ENCODE results near the gene NFE2L3.

NFE2L3 gene

DNA sequence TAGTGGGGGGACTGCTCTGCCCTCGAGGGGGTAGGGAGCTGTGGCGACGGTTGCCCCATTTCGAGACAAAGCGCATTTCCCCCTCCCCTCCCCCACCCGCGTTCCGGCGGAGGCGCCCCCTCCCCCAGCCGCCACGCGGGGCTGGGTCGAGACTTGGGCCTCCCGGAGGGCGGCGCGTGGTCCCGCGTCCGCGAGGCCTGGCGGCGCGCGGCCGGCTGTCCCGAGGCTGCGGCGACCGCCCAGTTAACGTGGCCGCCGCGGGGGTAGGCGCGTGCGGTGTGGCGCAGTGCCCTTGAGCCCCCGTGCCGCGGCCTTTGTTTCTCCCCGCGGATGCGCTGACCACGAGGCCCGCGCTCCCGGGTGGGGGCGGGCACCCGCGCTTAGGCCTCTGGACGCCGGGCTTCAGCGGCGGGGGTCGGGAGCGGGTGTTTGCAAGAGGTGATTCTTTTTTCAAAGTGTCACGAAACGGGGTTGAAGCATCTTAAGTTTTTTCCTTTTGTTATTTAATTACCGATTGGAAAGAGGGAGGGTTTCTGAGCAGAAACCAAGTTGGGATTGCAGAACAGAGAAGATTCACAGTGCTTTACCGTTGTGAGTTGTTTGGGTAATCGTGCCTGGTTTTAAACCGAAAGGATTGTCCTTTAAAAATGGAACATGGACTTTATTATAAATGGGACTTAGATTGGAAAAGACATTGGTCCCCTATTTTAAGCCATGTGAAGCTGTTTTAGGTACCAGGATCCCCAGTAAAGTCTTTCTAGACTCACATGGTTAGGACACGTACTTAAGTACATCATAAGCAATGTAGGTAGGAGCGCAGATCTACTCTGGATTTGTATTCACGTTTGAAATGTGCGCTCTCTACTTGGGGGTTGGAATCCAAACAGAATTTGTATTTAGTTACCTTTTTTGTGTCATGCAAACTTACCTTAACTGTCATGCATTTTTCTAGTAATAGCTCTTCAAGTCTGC, 50.3 kb downstream of the NFE2L3 start:
- Histone ChIP-seq H2AFZ (ENCODE audit: low read length) (no peak overlapping the region), H3K36me3 (ENCODE audit: insufficient read depth, low read length) (peaks cover 86% of the 10 kb centered on the region), H3K4me3 (ENCODE audit: low read depth, low read length, poor library complexity, severe bottlenecking) (peak overlapping the region; percentile 76), H3F3A (ENCODE audit: insufficient read depth, low read length) (peaks cover 11% of the 10 kb centered on the region), H3K4me1 (ENCODE audit: insufficient read depth, low read length, severe bottlenecking) (peaks cover 44% of the 10 kb centered on the region), H3K9me3 (ENCODE audit: low read length) (no peaks in the 10 kb centered on the region), H3K9me2 (ENCODE audit: low read depth, low read length) (no peaks in the 10 kb centered on the region), H3K9ac (ENCODE audit: low read length) (peak overlapping the region; percentile 99), H4K20me1 (ENCODE audit: insufficient read depth, low read length) (peaks cover 3% of the 10 kb centered on the region), H3K4me2 (ENCODE audit: low read length) (peak overlapping the region; percentile 81), H3K79me2 (ENCODE audit: insufficient read depth, low read length) (peaks cover 82% of the 10 kb centered on the region), H3K27me3 (ENCODE audit: insufficient read depth, low read length) (no peaks in the 10 kb centered on the region), H3K27ac (ENCODE audit: low read depth, low read length, poor library complexity, severe bottlenecking) (peak overlapping the region; percentile 97)
- TF ChIP-seq EZH2 (IDR thresholded peaks at IDR 0.05; ENCODE audit: borderline replicate concordance, low read length) = no peak
- TF ChIP-seq, protein P1, sequence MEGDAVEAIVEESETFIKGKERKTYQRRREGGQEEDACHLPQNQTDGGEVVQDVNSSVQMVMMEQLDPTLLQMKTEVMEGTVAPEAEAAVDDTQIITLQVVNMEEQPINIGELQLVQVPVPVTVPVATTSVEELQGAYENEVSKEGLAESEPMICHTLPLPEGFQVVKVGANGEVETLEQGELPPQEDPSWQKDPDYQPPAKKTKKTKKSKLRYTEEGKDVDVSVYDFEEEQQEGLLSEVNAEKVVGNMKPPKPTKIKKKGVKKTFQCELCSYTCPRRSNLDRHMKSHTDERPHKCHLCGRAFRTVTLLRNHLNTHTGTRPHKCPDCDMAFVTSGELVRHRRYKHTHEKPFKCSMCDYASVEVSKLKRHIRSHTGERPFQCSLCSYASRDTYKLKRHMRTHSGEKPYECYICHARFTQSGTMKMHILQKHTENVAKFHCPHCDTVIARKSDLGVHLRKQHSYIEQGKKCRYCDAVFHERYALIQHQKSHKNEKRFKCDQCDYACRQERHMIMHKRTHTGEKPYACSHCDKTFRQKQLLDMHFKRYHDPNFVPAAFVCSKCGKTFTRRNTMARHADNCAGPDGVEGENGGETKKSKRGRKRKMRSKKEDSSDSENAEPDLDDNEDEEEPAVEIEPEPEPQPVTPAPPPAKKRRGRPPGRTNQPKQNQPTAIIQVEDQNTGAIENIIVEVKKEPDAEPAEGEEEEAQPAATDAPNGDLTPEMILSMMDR (IDR thresholded peaks at IDR 0.05; ENCODE audit: low read length) = no peak

DNA sequence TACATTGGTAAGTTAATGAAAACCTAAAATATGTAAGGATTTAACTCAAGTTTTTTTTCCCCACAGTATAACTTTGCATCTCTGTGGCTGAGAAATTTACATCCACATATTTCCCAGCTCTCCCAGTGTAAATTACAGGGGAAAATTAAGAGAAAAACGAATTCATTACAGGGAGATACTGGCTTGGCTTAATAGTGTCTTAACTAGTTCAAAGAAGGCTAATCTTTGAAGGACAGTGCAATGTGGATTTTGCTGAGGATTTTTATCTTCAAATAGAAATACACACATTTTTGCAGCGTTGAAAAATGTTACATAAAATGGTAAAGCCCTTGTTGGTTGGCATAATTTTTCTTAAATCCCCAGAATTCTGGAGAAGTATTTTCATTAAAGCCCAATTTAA, 51.0 kb downstream of the NFE2L3 start:
- H3K79me2 ChIP-seq (ENCODE audit: insufficient read depth, low read length) = peaks cover 75% of the 10 kb centered on the region
- peaks cover 7% of the 10 kb centered on the region; the same call in 1 of the 2 replicates for H3F3A ChIP-seq (ENCODE audit: insufficient read depth, low read length)
- TF ChIP-seq EZH2 (IDR thresholded peaks at IDR 0.05; ENCODE audit: borderline replicate concordance, low read length) = no peak
- TF ChIP-seq, protein P1 (IDR thresholded peaks at IDR 0.05; ENCODE audit: low read length) = no peak
- peak overlapping the region; percentile 97 for H3K27ac ChIP-seq (ENCODE audit: low read depth, low read length, poor library complexity, severe bottlenecking)
- H3K9ac ChIP-seq (ENCODE audit: low read length) = peak overlapping the region; percentile 99
- no peaks in the 10 kb centered on the region; the same call in 1 of the 2 replicates for H4K20me1 ChIP-seq (ENCODE audit: insufficient read depth, low read length)
- no peak overlapping the region for H2AFZ ChIP-seq (ENCODE audit: low read length)
- H3K27me3 ChIP-seq (ENCODE audit: insufficient read depth, low read length) = no peaks in the 10 kb centered on the region
- H3K4me2 ChIP-seq (ENCODE audit: low read length) = peak overlapping the region; percentile 81
- peaks cover 86% of the 10 kb centered on the region for H3K36me3 ChIP-seq (ENCODE audit: insufficient read depth, low read length)
- no peaks in the 10 kb centered on the region for H3K9me2 ChIP-seq (ENCODE audit: low read depth, low read length)
- H3K4me3 ChIP-seq (ENCODE audit: low read depth, low read length, poor library complexity, severe bottlenecking) = peak overlapping the region; percentile 76
- no peaks in the 10 kb centered on the region for H3K9me3 ChIP-seq (ENCODE audit: low read length)
- peaks cover 39% of the 10 kb centered on the region for H3K4me1 ChIP-seq (ENCODE audit: insufficient read depth, low read length, severe bottlenecking)

DNA sequence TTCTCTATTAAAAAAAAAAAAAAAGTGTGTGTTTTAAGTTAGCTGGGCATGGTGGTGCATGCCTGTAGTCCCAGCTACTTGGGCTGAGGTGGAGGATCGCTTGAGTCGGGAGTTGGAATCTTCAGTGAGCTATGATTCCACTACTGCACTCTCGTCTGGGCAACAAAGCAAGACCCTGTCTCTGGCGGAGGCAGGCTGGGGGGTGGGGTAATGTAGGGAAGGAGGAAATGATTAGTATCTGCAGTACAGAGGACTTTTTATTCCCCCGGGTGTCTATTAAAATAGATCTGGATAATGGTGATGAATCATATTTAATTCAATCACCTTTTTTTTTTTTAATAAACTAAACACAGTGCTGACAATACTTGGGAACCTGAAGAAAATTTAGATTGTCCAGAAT, 56.0 kb downstream of the NFE2L3 start:
- H3K27me3 ChIP-seq (ENCODE audit: insufficient read depth, low read length) = no peaks in the 10 kb centered on the region
- no peaks in the 10 kb centered on the region for H3K9me2 ChIP-seq (ENCODE audit: low read depth, low read length)
- H4K20me1 ChIP-seq (ENCODE audit: insufficient read depth, low read length) = no peaks in the 10 kb centered on the region; the same call in 1 of the 2 replicates
- TF ChIP-seq EZH2 (IDR thresholded peaks at IDR 0.05; ENCODE audit: borderline replicate concordance, low read length) = no peak
- TF ChIP-seq, protein P1 (IDR thresholded peaks at IDR 0.05; ENCODE audit: low read length) = no peak
- H3K79me2 ChIP-seq (ENCODE audit: insufficient read depth, low read length) = peaks cover 40% of the 10 kb centered on the region
- no peak overlapping the region for H3K9ac ChIP-seq (ENCODE audit: low read length)
- H3K4me1 ChIP-seq (ENCODE audit: insufficient read depth, low read length, severe bottlenecking) = peaks cover 32% of the 10 kb centered on the region
- no peak overlapping the region for H2AFZ ChIP-seq (ENCODE audit: low read length)
- H3K36me3 ChIP-seq (ENCODE audit: insufficient read depth, low read length) = peaks cover 99% of the 10 kb centered on the region
- no peaks in the 10 kb centered on the region for H3K9me3 ChIP-seq (ENCODE audit: low read length)
- no peak overlapping the region for H3K4me3 ChIP-seq (ENCODE audit: low read depth, low read length, poor library complexity, severe bottlenecking)
- no peak overlapping the region for H3K27ac ChIP-seq (ENCODE audit: low read depth, low read length, poor library complexity, severe bottlenecking)
- H3F3A ChIP-seq (ENCODE audit: insufficient read depth, low read length) = peaks cover 13% of the 10 kb centered on the region; the same call in 1 of the 2 replicates
- no peak overlapping the region for H3K4me2 ChIP-seq (ENCODE audit: low read length)
